ENCODE results near the gene OR2A42.
"Not testable (repeated sequence)": the region's sequence is repeated elsewhere in the genome, so short reads cannot be mapped to it uniquely, and the experiment has no call there.

DNA sequence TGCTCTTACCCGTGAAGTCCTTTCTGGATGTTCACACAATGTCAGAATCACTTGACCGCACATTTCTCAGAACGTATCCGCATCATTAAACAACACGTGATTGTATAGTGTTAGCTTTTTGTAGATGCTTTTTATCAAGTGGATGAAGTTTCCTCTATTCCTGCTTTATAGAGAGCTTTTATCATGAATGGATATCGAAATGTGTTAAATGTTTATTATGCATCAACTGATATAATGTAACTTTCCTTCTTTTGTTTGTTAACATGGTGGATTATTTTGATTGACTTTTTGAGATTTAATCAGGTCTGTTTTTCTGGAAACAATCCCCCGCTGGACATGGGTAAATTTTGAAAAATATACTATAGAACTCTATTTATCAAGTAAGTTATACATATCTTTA, 25.3 kb upstream of the OR2A42 start, which contains the start of gene OR2A7:
- TF ChIP-seq CTCF (IDR thresholded peaks at IDR 0.05); TEAD1 (CRISPR knock-in tag; IDR thresholded peaks at IDR 0.05); TCF7 (CRISPR knock-in tag; IDR thresholded peaks at IDR 0.05; ENCODE audit: low read depth); SP1 (CRISPR knock-in tag; conservative IDR thresholded peaks at IDR 0.05); JUN (CRISPR knock-in tag; IDR thresholded peaks at IDR 0.05); ESRRA (CRISPR knock-in tag; IDR thresholded peaks at IDR 0.05; ENCODE audit: borderline replicate concordance); ELF4 (CRISPR knock-in tag; IDR thresholded peaks at IDR 0.05; ENCODE audit: low read depth); NFYB (CRISPR knock-in tag; conservative IDR thresholded peaks at IDR 0.05; ENCODE audit: low read depth); NR2C2 (CRISPR knock-in tag; IDR thresholded peaks at IDR 0.05); MXD4 (CRISPR knock-in tag; IDR thresholded peaks at IDR 0.05; ENCODE audit: borderline replicate concordance): not testable (repeated sequence)
- TF ChIP-seq, protein P1, sequence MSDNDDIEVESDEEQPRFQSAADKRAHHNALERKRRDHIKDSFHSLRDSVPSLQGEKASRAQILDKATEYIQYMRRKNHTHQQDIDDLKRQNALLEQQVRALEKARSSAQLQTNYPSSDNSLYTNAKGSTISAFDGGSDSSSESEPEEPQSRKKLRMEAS (CRISPR knock-in tag; IDR thresholded peaks at IDR 0.05), result not testable (repeated sequence)
- TF ChIP-seq, protein P2, sequence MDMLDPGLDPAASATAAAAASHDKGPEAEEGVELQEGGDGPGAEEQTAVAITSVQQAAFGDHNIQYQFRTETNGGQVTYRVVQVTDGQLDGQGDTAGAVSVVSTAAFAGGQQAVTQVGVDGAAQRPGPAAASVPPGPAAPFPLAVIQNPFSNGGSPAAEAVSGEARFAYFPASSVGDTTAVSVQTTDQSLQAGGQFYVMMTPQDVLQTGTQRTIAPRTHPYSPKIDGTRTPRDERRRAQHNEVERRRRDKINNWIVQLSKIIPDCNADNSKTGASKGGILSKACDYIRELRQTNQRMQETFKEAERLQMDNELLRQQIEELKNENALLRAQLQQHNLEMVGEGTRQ (CRISPR knock-in tag; IDR thresholded peaks at IDR 0.05), result not testable (repeated sequence)
- TF ChIP-seq, protein P3, sequence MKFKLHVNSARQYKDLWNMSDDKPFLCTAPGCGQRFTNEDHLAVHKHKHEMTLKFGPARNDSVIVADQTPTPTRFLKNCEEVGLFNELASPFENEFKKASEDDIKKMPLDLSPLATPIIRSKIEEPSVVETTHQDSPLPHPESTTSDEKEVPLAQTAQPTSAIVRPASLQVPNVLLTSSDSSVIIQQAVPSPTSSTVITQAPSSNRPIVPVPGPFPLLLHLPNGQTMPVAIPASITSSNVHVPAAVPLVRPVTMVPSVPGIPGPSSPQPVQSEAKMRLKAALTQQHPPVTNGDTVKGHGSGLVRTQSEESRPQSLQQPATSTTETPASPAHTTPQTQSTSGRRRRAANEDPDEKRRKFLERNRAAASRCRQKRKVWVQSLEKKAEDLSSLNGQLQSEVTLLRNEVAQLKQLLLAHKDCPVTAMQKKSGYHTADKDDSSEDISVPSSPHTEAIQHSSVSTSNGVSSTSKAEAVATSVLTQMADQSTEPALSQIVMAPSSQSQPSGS (CRISPR knock-in tag; IDR thresholded peaks at IDR 0.05; ENCODE audit: borderline replicate concordance, low read depth), result not testable (repeated sequence)

All from WTC11 (cell line).